GM18499 (cell line): ENCODE results near the gene MYL10.
"Not testable (repeated sequence)": the region's sequence is repeated elsewhere in the genome, so short reads cannot be mapped to it uniquely, and the experiment has no call there.

Source experiments
- ATAC-seq: cut with Tn5 transposase; IDR thresholded peaks from one replicate; pipeline ENCODE4 v1.9.1; 2021; ENCODE audit warnings: moderate number of reproducible peaks; ENCODE audit not compliant: insufficient read depth, unreplicated experiment

Gene MYL10

DNA sequence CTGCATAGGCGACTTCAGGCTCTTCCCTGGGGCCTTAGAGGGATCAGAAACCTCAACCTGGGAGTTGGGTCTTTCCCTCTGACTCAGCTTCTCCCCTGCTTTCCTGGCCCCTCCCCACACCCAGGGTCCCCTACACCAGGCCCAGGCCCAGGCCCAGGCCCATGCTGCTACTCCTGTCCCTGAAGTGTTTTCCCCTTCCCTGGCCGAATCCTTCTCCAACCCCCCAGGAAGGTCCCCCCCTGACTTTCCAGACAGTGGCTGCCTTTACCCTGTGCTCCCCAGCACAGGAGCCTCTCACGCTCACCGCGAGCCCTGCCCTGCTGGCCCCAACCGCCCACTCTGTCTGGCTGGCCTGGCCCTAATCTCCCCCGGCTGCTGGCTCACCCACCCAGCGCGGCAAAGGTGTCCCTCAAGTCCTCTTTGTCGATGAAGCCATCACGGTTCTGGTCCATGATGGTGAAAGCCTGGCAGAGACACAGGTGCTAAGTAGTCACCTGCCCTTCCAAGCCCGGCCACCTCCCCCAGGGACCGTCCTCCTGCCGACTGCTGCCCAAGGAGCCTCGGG, 6.4 kb downstream of the MYL10 start:
- no peak for ATAC-seq

DNA sequence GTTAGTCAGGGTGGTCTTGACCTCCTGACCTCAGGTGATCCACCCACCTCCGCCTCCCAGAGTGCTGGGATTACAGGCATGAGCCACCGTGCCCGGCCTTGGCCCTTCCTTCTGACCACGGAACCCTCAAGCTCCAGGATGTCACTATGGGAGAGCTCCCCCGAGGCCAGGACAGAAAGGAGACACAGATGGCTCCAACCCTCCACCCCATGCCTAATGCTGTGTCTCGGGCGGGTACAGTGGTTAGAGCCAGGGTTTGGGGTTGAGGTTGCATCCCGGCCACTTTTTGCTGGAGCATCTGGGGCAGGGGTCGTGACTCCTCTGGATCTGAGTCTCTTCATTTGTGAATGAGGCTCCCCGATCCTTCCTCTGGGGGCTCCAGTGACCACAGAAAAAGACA, 8.1 kb downstream of the MYL10 start:
- ATAC-seq: no peak

DNA sequence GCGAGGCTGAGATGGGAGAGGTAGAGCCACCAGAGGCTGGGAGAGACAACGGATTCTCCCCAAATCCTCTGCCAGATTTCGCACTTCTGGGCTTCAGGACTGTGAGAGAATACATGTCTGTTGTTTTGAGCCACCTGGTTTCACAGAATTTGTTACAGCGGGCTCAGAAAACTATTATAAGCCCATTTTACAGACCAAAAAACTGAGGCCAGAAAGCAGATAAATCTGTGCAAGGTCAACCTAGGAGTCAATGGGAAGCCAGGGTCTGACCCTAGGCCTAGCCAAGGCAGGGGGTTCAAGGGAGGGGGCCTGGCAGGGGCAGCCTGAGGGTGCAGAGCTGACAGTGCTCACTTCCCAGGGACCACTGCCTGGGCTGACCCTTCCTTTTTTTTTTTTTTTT, 8.7 kb downstream of the MYL10 start:
- no peak for ATAC-seq

DNA sequence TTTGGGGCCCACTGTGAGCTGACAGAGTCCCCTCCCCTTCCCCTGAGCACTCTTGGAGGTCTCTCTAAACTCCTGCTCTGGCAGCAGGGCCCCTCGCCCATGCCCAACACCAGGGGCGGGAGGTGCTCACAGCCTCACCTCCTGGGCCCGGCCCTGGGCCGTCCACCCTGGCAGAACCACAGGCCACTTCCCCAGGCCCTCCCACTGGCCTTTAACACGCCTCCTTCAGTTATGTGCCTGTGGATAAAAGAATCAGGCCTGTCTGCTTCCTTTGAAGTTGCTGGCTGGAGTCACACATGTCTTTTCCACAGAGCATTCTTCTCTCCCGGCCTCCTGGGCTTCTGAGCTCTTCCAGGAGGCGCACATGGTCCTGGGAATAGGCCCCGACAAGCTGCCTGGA, 10.2 kb downstream of the MYL10 start:
- no peak for ATAC-seq

DNA sequence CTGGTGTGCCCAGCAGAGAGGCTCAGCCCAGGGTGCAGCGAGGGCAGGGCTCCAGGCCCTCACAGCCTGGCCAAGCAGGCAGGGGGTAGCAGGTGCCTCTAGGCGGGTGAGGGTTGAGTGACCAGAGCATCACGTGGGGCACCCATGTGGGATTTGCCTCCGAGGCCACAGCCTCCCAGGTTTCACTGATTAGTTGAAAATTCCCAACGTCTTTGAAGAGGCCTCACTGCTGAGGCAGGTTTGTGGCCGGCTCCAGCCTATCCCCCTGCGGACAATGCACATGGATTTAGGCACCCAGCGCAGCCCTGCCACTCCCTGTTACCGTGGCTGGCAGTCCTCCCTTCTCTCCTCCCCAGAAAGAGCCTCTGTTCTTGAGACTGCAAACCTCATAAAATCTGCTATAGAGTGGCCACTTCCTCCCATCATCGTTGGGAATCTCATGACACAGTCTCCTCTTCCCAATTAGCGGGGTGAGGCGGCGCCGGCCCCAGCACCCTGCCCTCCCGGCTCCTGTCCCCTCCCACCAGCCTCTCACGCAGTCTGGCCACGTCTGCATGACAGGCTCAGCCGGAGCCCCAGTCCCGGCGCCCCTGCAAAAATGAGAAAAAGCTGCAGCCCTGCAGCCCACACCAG, 10.8 kb downstream of the MYL10 start:
- ATAC-seq: no peak

DNA sequence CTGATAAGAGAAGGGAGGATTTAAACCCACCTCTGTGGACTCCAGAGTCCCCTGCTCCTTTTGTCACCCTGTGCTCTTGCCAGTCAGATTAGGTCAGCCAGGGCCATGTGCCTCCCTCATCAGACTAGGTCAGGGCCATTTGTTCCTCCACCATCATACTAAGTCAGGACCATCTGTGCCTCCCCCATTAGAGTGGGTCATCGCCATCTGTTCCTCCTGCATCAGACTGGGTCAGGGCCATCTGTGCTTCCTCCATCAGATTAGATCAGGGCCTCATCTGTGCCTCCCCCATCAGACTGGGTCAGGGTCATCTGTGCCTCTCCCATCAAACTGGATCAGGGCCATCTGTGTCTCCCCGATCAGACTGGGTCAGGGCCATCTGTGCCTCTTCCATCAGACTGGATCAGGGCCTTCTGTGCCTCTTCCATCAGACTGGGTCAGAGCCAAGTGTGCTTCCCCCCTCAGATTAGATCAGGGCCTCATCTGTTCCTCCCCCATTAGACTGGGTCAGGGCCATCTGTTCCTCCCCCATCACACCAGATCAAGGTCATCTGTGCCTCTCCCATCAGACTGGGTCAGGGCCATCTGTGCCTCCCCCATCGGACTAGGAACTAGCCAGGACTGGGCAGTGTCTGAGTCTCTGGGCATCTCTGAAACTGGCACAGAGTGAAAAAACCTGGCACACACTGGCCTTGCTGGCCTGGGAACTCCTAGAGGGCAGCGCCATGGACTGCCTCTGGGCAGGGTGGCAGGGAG, 11.5 kb downstream of the MYL10 start:
- ATAC-seq: no peak

DNA sequence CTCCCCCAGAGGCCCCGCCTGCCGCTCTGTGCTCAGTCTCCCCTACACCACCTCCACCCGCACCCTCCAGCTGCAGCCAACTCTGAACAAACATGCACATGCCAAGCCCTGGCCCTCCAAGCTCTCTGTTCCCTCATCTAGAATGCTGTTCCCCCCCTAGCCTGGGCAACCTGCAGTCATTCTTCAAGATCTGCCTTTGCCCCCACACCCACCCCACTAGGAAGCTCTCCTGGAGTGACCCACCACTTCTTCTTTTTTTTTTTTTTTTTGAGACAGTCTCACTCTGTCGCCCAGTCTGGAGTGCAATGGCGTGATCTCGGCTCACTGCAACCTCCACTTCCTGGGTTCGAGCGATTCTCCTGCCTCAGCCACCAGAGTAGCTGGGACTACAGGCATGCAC, 13.7 kb downstream of the MYL10 start:
- ATAC-seq: no peak

DNA sequence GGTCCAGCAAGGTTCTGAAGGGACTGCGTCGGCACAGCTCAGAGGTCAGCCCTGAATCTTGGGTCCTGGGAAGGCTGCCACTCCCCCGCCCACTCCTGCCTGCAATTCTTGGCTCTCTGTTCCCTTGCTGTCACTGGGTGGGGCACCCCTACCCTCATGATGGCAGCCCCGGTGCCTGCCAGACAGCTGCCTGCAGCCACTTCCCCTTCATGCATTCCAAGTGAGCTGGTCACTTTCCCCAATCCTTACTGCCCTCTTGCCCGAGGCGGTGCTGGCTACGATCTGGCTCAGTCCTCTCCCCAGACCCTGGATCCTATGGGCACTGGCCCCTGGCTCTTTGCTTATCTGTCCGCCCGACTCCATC, 14.2 kb downstream of the MYL10 start:
- ATAC-seq: no peak

DNA sequence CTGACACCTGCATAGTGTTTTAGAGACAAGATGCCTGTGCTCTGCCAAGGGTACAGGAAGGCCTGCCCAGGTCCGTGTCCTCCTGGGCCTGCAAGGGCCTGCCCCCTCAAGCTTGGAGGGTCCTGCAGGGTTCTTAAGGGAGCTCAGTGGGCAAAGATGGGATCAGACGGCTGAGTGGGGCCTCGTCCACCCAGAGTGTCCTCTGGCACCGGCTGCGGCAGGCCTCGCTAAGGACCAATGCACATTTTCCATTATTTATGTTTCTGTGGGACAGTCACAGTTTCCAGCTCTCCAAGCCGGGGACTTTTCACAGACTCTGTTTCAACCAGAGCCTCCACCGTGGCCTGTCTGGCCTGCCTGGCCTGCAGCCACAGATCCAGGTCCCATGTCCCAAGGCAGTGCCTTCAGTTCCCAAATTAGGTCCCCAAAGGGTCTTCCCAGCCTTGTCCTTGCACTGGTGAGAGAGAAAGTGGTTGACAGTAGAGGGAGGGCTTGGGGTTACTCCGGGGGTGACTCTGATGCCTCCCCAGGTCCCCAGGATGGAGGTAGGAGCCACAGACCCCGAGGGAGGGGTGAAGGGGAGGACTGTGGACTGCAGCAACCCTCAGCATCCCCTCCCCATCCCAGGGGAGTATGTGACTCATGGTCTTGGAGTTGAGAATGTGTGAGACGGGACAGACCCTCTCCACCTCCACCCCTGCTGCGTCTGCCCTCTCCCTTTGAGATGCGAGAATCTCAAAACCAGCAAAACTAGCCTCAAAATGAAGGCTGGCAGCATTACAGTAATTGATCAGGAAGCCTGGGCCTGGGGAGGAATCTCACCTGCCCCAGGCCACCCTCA, 14.8 kb downstream of the MYL10 start:
- ATAC-seq: no peak

DNA sequence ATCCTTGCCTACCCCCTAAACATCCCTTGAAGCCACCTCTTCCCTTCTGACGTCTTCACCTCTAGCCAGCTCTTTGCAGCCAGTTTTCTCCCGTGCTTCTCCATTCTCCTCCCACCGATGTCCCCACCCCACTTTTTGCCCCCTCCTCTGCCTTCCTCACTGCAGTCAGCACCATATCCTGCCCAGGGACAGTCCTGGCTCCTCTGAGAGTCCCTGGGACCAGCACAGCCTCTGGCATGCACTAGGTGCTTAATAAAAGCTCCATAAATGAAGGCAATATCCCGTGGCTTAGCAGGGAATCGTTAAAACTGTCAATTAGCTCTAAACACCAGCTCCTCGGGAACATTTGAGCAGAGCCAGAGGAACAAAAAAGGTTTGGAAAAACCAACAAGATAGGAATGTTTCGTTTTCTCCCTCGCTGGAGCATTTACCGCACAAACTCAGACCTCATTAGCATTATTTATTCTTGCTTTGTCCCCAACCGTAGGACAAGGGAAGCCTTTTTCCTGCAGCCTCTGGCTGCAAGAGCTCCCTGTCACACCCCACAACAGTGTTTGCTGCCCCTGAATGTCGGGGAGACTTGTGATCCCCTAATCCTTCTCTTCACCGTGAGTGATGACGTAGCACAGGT, 16.1 kb downstream of the MYL10 start:
- ATAC-seq: no peak

DNA sequence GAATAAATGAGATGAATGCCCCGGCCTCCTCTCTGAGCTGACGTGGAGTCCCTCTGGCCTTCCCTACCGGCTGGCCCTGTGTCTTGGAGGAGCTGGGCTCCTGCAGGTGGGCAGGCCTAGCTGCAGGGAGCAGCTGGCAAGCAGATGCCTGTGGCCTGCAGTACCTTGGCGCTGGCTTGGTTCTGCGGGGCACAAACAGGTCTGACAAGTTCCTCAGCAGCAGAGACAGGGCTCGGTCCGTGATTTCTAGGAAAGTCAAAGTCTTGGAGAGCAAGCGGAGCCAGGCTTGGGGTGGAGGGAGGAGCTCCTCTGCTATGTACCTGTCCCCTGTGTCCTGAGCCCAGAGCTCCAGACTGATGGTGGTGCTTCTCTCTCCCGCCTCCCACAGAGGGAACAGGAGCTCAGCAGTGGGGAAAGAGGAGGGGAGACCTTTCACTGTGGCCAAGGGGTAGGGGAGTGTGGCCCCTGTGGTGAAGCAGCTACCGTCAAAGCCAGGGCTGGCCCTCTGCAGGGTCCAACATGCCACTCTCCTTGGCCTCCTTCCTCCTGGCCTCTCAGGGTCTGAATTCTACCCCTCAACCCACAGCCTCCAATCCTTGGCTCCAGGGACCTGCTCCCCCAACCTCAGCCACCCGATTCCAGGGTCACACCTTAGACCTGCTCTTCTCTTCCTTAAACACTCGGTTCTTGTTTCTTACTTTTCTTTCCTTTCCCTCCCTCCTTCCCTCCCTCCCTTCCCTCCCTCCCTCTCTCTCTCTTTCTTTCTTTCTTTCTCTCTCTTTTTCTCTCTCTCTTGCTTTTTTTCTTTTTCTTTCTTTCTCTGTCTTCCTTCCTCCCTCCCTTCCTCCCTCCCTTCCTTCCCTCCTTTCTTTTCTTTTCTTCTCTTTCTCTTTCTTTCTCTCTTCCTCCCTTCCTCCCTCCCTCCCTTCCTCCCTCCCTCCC, 20.1 kb downstream of the MYL10 start:
- ATAC-seq: no peak

DNA sequence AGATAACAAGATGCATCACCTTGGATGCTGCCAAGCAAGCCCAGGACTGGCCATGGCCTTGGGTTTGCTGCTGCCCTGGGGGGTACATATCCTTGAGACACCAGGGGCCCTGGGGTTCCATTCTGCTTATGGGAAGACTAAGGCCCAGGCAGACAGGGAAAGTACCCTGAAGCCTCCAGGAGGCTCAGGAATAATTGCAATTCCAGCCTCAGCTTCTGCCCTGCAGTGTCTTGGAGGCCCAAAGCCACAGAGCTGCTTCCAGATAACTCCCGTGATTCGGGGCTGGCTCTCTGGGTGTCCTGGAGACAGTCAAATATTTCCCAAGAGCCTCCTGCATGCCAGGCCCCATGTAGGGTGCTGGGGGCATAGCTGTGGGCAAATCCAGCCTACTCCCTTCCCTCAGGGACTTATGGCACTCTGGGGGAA, 22.6 kb downstream of the MYL10 start:
- no peak for ATAC-seq

DNA sequence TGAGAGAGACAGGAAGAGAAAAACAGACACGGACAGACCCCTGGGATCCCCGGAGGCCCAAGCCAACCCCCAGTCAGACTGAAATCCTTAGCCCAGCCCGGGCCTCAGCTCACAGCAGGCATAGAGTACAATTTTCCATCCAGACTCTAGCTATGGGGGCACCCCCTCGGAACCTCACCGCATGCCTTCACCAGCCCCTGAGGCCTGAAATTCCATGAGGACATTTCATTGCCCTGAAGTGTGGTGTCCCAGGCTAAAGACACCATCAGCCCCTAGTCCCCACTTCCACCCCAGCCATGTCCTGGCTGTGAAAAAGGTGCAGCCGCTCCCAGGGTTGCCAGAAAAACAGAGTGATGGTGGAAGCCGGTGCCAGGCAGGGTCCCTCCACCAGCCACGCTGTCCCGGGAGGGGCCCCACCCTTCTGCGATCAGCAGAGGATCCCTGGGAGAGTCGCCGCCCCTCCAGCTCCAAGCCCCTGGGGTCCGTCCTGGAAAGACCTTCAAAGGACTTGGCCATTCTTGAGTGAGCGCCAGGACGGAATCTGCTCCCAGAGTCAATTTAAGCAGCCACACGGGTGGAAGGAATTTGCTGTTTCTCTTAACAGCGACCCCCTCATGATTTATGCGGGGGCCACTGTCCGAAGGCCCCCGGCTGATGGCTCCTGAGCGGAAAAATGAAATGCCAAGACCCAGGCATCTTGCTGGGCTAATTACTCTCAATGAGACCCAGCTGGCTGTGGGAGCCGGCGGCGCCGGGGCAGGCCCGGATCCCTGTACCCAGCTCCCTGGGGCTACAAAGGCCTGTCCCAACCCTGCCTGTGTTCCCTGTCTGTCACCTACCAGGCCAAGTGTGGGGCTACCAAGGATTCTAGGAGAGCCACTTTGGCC, 23.2 kb downstream of the MYL10 start:
- ATAC-seq: no peak

DNA sequence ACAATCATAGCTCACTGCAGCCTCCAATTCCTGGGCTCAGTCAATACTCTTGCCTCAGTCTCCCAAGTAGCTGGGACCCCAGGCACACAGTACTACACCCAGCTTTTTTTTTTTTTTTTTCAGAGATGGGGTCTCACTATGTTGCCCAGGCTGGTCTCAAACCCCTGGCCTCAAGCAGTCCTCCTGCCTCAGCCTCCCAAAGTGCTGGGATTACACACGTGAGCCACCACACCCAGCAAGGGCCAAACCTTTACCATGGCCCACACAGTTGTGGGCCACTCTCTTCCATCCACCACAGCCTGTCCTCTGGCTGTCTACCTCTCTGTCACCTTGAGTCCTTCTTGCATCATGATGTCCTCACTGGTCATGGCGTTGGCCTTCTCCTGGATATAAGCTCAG, 24.2 kb downstream of the MYL10 start:
- not testable (repeated sequence) for ATAC-seq

DNA sequence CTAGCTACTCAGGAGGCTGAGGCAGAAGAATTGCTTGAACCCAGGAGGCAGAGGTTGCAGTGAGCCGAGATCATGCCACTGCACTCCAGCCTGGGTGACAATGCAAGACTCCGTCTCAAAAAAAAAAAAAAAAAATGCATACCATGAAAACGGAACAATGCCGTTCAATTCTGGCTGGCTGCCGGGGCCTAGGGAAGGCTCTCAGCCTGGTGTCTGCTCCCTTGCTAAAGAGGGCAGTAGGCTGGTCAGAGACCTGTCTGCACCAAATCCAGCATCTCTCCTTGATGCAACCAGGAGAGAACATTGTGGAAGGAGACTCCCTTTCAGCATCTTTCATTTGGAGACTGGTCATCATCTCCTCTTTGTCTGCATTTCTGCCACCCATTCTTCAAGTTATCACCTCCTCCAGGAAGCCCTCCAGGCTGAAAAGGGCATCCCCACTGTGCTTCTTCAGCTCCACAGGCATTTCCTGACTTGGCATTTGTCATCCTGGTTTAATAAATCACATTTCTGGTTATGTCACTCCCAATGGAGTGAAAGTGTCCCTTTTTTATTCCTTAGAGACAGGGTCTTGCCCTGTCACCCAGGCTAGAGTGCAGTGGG, 24.7 kb downstream of the MYL10 start:
- ATAC-seq: no peak

DNA sequence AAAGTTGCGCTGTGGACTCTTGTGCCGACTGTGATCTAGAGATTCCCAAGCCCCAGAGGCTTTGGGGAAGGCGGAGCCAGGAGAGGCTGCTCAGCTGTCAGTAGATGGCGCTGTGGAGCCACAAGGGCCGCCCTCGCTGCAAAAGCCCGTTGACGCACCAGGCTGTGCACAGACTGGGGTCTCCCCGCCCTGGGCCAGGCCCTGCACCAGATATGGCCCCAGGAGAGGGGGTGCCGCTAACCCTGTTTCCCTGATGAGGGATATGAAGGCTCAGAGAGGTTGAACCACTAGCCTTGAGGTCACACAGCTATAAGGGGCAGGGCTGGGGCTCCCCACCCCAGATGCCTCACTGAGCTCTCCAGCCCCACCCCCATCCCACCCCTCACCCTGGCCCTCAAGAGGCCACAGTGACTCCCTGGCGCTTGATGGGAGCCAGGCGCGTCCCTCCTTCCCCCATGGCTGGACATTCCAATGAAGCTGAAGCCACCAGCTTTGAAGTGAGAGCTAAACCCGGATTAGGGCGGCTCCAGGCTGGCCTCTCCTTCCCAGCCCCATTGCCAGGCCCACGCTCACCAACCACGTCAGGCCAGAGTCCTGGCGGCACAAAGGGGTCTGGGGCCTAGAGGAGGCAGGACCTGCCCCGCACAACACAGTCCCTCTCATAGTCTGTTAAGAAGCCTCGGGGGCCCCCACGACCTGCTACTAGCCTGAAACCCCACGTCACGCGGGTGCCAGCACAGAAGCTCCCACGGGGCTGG, 26.4 kb downstream of the MYL10 start:
- no peak for ATAC-seq

DNA sequence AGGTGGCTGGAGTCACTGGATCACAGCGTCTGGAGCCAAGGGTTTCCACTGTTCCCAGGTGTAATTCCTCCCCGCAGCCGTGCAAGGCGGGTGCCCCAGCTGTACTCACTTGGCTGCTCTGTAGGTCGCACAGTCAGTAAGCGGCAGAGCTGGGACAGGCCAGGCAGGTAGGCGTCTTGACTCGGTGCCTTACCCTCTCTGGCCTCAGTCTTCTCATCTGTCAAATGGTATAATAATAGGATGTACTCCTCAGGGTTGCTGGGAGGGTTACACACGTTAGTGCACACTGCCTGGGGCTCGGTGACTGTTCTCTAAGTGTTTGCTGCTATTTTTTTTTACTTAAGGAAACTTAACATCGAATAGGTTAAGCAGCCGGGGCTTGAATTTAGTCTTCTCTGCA, 27.0 kb downstream of the MYL10 start:
- no peak for ATAC-seq
